HUDEP-2 (cell line): Measurements from ENCODE around the gene CDC42EP1.

ENCODE experiments used
- DNase-seq, 76 experiments: peaks; one replicate each; lab custom pipeline; 2025; ENCODE audit not compliant: unreplicated experiment in 76 of 76; lab: John Stamatoyannopoulos, UW

The CDC42EP1 gene

DNA sequence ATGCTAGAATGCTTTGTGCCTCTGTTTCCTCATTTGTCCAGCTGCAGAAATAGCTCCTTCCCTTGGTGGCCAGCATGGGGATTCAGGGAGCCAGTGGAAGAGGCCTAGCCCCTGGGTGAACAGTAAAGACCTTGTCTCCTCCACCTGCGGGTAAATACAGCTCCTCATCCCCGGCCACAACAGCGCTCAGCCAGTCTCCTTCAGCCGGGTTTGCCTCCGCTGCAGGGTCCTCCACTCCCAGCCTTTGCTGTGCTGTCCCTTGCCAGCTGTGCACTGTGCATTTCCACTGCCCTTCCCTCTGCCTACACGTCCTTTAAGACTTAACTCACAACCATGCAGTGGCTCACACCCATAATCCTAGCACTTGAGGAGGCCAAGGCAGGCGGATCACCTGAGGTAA, 1.5 kb upstream of the CDC42EP1 start:
- DNase-seq: no peak

DNA sequence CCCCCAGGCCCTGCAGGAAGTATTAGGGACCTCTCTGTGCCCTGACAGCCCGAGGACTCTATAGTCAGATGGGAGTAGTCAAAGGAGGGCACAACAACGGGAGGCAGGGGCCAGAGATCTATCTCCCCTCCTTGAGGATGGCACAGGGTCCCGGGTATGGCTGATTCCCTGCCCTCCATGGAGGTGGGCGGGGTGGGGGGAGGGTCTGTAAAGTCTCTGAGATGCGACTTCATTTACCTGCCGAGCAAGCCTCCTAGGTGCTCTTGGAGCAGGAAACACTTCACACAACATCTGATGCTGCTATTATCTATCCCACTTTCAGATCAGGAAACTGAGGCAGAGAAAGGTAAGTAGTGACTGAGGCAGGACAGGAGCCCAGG, 769 bp upstream of the CDC42EP1 start:
- no peak for DNase-seq

DNA sequence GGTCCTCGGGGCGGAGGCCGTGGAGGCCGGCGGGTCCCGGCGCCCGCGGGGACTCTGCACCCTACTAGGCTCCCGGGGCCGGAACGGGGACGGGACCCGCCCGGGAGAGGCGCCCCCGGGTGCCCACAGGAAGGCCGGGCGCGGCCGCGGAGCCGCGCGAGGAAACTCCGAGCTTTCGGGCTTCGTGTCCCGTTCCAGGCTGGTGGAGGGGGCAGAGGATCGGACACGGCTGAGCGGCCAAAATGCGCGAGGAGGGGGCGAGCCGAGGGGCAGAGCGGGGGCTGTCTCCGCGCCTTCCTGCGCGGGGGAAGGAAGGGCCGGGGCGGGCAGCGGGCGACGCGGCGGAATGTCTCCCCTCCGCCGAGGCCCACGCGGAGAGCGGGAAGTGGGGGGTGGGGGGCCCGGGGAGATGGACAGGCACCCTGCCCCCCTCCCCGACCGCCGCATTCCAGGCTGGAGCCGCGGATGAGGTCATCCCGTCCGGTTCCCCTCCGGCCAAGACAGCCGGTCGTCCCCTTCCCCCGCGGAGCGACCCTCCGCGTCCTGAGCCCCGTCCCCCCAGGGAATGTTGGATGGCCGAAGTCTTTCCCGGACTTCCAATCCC, 430 bp downstream of the CDC42EP1 start:
- DNase-seq: no peak

GRCh38 chr22:37561212-37562048, 1.1 kb downstream of the CDC42EP1 start:
- DNase-seq: peak in 66 of 76 experiments; percentile 4 to 77 (median 59)

GRCh38 chr22:37562049-37562875, 2.0 kb downstream of the CDC42EP1 start:
- DNase-seq: peak in 1 of 76 experiments; percentile 48

- DNase-seq: no peak
Observed at GRCh38 chr22:37563153-37564081, 3.1 kb downstream of the CDC42EP1 start.

DNA sequence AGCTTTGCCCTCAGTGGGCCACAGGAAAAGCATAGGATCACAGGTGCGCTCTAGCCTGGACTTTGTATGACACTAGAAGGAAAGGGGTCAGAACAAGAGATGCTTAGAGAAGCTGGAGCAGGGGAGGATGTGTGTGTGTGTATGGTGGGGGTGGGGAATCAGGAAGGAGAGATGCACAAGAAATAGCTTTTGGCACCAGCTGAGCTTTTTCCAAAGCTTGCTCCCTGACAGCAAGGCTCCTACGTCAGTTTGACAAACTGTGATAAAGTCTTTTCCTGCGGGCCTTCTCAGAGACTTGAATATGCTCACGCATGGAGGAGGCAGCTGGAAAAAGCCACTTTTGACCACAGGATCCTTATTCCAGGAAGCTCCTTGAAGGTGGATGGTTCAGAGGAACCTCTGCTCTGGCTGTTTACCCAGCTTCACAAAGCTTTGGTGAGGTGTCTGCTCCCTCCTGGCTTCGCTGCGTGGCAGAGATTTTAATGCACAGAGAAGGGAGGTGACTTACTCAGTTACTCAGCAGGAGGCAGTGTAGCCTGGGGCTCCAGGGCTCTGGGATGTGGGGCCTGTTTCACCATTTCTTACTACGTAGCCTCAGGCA, 3.9 kb downstream of the CDC42EP1 start:
- no peak for DNase-seq

DNA sequence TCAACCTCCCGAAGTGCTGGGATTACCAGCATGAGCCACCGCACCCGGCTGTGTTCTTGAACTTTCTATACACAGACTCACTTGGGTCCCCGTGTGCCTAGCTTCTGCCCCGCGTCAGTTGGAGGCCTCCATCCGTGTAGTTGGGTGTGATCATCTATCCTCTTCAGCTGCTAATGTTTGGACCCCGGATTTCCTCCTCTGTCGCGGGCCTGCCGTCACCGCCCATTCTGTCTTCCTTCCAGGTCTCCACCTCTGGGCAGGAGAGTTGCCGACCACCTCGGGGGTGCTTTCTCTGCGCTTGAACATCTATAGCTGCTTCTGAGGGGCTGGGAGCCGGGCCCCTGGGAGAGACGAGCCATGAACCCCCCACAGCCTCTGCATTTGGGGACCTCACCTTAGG, 5.5 kb downstream of the CDC42EP1 start:
- DNase-seq: no peak

DNA sequence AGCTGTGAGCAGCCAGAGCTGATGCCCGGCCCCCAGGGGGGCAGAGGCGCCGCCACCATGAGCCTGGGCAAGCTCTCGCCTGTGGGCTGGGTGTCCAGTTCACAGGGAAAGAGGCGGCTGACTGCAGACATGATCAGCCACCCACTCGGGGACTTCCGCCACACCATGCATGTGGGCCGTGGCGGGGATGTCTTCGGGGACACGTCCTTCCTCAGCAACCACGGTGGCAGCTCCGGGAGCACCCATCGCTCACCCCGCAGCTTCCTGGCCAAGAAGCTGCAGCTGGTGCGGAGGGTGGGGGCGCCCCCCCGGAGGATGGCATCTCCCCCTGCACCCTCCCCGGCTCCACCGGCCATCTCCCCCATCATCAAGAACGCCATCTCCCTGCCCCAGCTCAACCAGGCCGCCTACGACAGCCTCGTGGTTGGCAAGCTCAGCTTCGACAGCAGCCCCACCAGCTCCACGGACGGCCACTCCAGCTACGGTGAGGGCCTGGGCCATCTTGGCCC, 6.1 kb downstream of the CDC42EP1 start:
- DNase-seq: no peak

DNA sequence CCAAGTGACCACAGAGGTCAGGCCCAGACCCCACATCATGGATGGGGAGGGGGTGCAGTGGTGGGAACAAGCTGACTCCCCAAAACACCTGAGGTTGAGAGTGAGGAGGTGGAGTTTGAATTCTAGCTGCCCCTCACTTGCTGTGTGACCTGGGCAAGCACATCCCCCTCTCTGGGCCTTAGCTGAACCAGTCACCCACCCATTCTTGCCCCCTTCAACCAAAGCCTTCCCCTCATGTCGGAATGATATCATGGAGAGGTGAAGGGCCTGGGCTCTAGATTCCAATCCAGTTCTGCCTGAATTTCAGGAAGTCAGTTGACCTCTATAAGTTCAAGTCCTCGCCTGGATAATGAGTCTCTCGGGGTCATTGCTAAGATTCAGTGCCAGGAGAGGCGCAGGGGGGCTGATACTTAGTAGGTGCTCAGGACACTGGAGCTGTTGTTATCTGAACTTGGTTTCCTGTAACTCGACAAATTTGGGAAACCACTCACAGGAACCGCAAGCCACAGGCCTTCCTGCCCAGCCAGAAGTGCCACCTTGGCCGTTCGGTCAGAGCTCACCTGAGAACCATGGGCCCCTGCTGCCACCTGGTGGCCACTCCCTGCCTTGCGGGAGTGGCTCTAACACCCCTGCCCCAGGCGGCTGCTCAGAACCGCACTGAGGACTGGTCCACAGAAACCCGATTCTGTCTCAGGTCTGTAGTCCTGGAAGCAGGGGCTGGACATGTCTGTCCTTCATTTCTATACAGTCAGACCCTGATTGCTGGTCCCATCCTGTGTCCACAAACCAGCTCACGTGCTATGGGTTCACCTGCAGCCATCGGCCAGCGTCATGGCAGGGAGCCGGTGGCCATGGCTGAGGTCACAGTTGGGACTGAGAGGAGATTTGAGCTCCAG, 6.9 kb downstream of the CDC42EP1 start:
- peak in 62 of 76 experiments; percentile 8 to 76 (median 51) for DNase-seq

DNA sequence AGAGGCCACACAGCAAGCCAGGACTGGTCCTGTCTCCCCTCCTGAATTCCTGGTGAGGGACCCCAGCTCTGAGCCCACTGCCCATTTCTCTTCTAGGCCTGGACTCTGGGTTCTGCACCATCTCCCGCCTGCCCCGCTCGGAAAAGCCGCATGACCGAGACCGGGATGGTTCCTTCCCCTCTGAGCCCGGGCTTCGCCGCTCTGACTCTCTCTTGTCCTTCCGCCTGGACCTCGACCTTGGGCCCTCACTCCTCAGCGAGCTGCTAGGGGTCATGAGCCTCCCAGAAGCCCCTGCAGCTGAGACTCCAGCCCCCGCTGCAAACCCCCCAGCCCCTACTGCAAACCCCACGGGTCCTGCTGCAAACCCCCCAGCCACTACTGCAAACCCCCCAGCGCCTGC, 7.7 kb downstream of the CDC42EP1 start:
- no peak for DNase-seq

DNA sequence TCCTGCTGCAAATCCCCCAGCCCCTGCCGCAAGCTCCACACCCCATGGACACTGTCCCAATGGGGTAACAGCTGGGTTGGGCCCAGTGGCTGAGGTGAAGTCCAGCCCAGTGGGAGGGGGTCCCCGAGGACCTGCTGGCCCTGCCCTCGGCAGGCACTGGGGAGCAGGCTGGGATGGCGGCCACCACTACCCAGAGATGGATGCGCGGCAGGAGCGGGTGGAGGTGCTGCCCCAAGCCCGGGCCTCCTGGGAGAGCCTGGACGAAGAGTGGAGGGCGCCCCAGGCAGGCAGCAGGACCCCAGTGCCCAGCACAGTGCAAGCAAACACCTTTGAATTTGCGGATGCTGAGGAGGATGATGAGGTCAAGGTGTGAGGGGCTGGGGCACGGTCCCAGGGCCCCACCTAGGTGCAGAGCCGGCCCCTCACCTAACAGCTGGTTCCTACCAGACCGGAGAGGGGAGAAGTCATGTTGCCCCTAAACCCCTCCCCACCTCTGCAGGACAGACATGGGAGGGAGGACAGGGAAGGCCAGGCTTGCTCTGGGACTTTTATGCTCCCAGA, 8.2 kb downstream of the CDC42EP1 start:
- DNase-seq: no peak

DNA sequence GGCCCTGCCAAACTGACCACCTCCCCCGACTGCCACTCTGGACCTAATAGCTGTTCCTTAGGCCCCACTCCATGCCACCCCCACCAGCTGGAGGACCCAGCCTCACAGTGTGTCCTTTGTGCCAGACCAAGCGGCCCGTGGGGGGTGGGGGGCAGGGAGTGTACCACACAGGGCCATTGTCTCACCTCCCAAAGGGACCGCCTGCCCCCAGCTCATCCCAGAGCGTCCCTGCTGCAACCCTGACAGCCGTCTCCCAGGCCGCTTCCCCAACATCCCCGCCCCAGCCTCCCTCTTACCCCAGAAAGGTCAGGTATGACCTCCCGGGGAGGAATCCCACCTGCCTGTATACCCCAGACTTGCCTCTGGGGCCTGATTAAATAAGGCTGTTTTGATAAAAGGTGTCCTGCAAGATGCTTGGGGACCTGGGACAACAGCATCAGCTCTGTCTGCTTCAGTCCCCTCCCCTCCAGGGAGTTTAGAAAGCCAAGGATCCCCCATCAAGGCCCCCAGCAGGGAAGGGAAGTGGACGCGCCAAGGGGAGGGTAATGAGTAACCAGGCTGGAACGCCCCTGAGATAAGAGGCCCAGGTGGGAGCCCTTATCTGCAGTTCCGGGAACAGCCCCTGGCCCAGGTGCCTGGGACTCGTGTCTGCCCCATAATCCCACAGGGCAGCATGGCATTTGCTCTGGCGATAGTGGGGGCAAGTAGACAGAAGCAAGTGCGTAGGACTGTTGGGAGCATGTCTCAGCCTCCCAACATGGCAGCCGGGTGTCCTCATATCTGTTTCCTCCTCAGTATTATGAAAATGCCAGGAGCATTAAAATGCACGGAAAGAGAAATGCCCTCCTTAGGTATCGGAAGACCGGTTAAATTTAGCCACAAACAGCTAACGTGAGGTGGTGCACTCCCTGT, 9.0 kb downstream of the CDC42EP1 start:
- DNase-seq: no peak

DNA sequence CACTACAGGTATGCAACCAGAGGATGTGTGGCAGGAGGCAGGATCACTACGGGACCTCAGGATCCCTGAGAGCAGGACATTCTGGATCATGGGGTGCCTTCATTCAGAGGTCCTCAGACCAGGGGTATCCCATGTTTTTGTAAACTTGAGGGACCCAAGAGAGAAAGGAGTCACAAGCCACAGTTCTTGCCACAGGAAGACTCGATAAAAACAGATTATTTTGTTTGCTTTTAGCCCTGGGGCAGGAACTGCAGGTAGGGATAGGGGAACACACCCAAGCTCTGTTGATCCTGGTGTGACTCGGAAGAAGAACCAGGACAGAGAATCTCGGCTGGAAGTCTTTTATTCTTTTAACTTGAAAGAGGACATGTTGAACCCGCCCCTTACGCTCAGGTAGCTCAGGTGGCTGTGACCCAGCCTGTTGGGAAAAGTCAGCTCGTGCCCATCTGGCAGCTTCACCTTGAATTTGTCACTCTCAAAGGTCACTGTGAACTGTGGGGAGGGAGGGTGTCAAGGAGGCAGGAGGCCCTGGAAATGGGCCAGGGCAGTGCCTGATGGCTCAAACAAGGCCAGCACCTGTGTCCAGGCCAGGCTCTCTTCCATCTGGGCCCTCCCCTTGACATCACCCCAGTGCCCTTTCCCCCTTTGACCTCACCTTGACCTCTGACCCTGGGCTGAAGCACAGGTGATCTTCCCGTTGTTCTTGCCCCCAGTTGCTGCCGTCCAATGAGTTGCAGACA, 9.8 kb downstream of the CDC42EP1 start:
- DNase-seq: no peak

- DNase-seq: no peak
Observed at GRCh38 chr22:37570661-37570976, 10.3 kb downstream of the CDC42EP1 start.

DNA sequence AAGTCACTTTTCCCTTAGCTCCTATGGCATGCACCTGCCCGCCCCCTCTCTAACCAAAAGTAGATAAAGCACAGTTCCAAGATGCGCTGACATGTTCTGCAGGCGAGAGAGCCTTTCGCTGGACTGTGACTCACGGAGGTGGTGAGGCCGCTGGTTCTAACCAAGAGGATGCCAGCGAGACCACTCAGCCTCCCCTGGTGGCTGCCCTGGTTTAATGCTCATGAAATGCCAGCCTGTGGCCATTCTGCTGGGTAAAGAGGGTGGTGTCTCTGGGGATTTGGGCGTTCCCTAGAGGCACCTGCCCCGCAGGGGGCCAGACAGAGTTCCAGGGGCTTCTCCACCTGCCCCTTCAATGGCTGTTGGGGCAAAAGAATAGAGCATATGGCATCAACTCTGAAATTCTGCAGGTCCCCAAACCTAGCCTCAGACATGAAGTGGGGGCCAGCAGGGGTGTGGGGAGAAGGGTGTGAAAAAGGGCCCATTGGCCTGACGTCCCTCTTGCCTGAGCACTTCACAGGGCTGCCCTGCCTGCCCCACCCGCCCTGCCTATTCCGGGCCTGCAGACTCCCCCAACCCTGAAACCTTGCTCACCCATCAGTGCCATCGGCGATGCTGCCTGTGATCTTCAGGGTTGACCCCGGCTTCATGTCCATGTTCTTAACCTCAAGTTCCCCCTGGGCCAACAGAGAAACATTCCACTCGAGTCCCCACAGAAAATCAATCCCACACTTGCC, 11.1 kb downstream of the CDC42EP1 start:
- no peak for DNase-seq
